ENCODE data around the gene GTPBP4. TPM values are rescaled to one million over a fixed set of nuclear protein-coding genes. Genes with fewer than 3 reads are reported as not detected.

GTPBP4 gene
- total and polyA plus RNA-seq, 9 donors: 17.9 to 44.7 (median 30.5) TPM

GRCh38 chr10:983401-983800, 4.8 kb upstream of the GTPBP4 start:
- Histone ChIP-seq H3K4me1 (ENCODE audit: insufficient read depth) (peaks cover 4% of the 10 kb centered on the region), H3K36me3 (no peaks in the 10 kb centered on the region), H3K9me3 (no peaks in the 10 kb centered on the region), H3K27me3 (no peaks in the 10 kb centered on the region), H3K27ac (no peak overlapping the region), H3K4me3 (no peak overlapping the region)
- intact Hi-C loops (cut with DNase I): no loop called here
- TF ChIP-seq POLR2A (IDR thresholded peaks at IDR 0.05): no peak
- no peak for TF ChIP-seq CTCF (IDR thresholded peaks at IDR 0.05)
- no peak for TF ChIP-seq EP300 (IDR thresholded peaks at IDR 0.05)
- 95 to 97% (median 97%) methylated on average over 6 of the region's 6 CpGs for WGBS, 3 donors
- no peak for DNase-seq

- WGBS, 3 donors: 88 to 92% (median 91%) methylated on average over 9 of the region's 9 CpGs
- no peak for DNase-seq
- H3K9me3 ChIP-seq: no peaks in the 10 kb centered on the region
- intact Hi-C loops (cut with DNase I): no loop called here
- no peak for TF ChIP-seq EP300 (IDR thresholded peaks at IDR 0.05)
- no peak for TF ChIP-seq POLR2A (IDR thresholded peaks at IDR 0.05)
- TF ChIP-seq CTCF (IDR thresholded peaks at IDR 0.05): no peak
- no peak overlapping the region for H3K27ac ChIP-seq
- H3K4me1 ChIP-seq (ENCODE audit: insufficient read depth): peaks cover 5% of the 10 kb centered on the region
- no peak overlapping the region for H3K4me3 ChIP-seq
- no peaks in the 10 kb centered on the region for H3K27me3 ChIP-seq
- no peaks in the 10 kb centered on the region for H3K36me3 ChIP-seq
These were observed 4.1 kb upstream of the GTPBP4 start for GRCh38 chr10:983971-984655.

GRCh38 chr10:985361-985760, 2.9 kb upstream of the GTPBP4 start:
- TF ChIP-seq EP300 (IDR thresholded peaks at IDR 0.05): no peak
- no peak for TF ChIP-seq POLR2A (IDR thresholded peaks at IDR 0.05)
- no peak for TF ChIP-seq CTCF (IDR thresholded peaks at IDR 0.05)
- no peak for DNase-seq
- intact Hi-C loops (cut with DNase I): loop anchor here in 1 of 4 donors (5.0 kb wide), 2 partner anchors 53 to 62 kb away; partner anchors contain the start of genes IDI1 and LARP4B
- Histone ChIP-seq H3K27me3 (no peaks in the 10 kb centered on the region), H3K9me3 (no peaks in the 10 kb centered on the region), H3K27ac (no peak overlapping the region), H3K36me3 (no peaks in the 10 kb centered on the region), H3K4me3 (no peak overlapping the region), H3K4me1 (ENCODE audit: insufficient read depth) (peaks cover 12% of the 10 kb centered on the region)
- 93 to 98% (median 93%) methylated on average over 2 of the region's 2 CpGs for WGBS, 3 donors

- H3K9me3 ChIP-seq: no peaks in the 10 kb centered on the region
- WGBS, 3 donors: 82 to 86% (median 86%) methylated on average over 7 of the region's 7 CpGs
- TF ChIP-seq EP300 (IDR thresholded peaks at IDR 0.05): no peak
- TF ChIP-seq POLR2A (IDR thresholded peaks at IDR 0.05): no peak
- TF ChIP-seq CTCF (IDR thresholded peaks at IDR 0.05): no peak
- peaks cover 12% of the 10 kb centered on the region for H3K4me1 ChIP-seq (ENCODE audit: insufficient read depth)
- intact Hi-C loops (cut with DNase I): loop anchor here in 1 of 4 donors (5.0 kb wide), 2 partner anchors 54 to 61 kb away; partner anchors contain the start of genes IDI1 and LARP4B
- no peak overlapping the region for H3K27ac ChIP-seq
- DNase-seq: no peak
- H3K36me3 ChIP-seq: no peaks in the 10 kb centered on the region
- no peaks in the 10 kb centered on the region for H3K27me3 ChIP-seq
- no peak overlapping the region for H3K4me3 ChIP-seq
These were observed 2.0 kb upstream of the GTPBP4 start for GRCh38 chr10:986137-986825.
